ENCODE measurements around the gene SYCE1L. TPM values are rescaled to one million over a fixed set of nuclear protein-coding genes. Genes with fewer than 3 reads are reported as not detected.

Gene SYCE1L
- total and polyA plus RNA-seq, 4 donors: 0.51 to 0.69 TPM; not detected in 2

- Histone ChIP-seq H3K9ac (ENCODE audit: low read depth in 1 of 2, low read length in 2 of 2) (no peak overlapping the region), H3K36me3 (ENCODE audit: control insufficient read depth in 4 of 4, insufficient read depth in 3 of 4, low read depth in 1 of 4, low read length in 3 of 4) (no peaks in the 10 kb centered on the region), H3K9me3 (ENCODE audit: control insufficient read depth in 4 of 4, low read length in 3 of 4) (no peaks in the 10 kb centered on the region), H3K27me3 (ENCODE audit: control insufficient read depth in 4 of 4, insufficient read depth in 4 of 4, low read length in 3 of 4) (peaks cover 0 to 3% (median 0%) of the 10 kb centered on the region in 4 donors), H3K4me1 (ENCODE audit: control insufficient read depth in 4 of 4, insufficient read depth in 4 of 4, low read length in 3 of 4) (peaks cover 0 to 3% (median 2%) of the 10 kb centered on the region in 4 donors), H3K4me3 (ENCODE audit: low read depth in 1 of 3, low read length in 3 of 3) (no peak overlapping the region), H3K27ac (ENCODE audit: low read depth in 1 of 2, low read length in 2 of 2) (no peak overlapping the region)
- WGBS: 65% methylated on average over 9 of the region's 9 CpGs
- TF ChIP-seq RAD21 (IDR thresholded peaks at IDR 0.05) (no peak), RXRA (IDR thresholded peaks at IDR 0.05) (no peak), YY1 (IDR thresholded peaks at IDR 0.05) (no peak), SP1 (IDR thresholded peaks at IDR 0.05) (no peak)
- DNase-seq (ENCODE audit: low spot score): no peak
These were observed 34.8 kb downstream of the SYCE1L start for GRCh38 chr16:77233799-77234519.

- no peak for DNase-seq (ENCODE audit: low spot score)
- TF ChIP-seq EGR1 (IDR thresholded peaks at IDR 0.05; ENCODE audit: low read depth in 2 of 2) (no peak), RAD21 (IDR thresholded peaks at IDR 0.05) (no peak), HNF4G (IDR thresholded peaks at IDR 0.05) (no peak), FOXA2 (IDR thresholded peaks at IDR 0.05) (no peak), YY1 (IDR thresholded peaks at IDR 0.05) (no peak), FOXA1 (IDR thresholded peaks at IDR 0.05) (no peak), GABPA (IDR thresholded peaks at IDR 0.05 in 1 of 2, conservative IDR thresholded peaks at IDR 0.05 in 1 of 2) (no peak), NR2F2 (IDR thresholded peaks at IDR 0.05) (no peak), HNF4A (conservative IDR thresholded peaks at IDR 0.05) (no peak), MAX (IDR thresholded peaks at IDR 0.05) (no peak), CTCF (IDR thresholded peaks at IDR 0.05; ENCODE audit: low read depth, low read length, missing input control) (no peak), JUND (IDR thresholded peaks at IDR 0.05) (no peak), REST (IDR thresholded peaks at IDR 0.05) (no peak), TAF1 (conservative IDR thresholded peaks at IDR 0.05) (no peak)
These were observed 35.4 kb downstream of the SYCE1L start for GRCh38 chr16:77234611-77235010.

More at GRCh38 chr16:77234611-77235010, 35.4 kb downstream of the SYCE1L start:
- WGBS: 41% methylated on average over 11 of the region's 11 CpGs
- Histone ChIP-seq H3K9me3 (ENCODE audit: control insufficient read depth in 4 of 4, low read length in 3 of 4) (no peaks in the 10 kb centered on the region), H3K9ac (ENCODE audit: low read depth in 1 of 2, low read length in 2 of 2) (no peak overlapping the region), H3K4me1 (ENCODE audit: control insufficient read depth in 4 of 4, insufficient read depth in 4 of 4, low read length in 3 of 4) (peaks cover 0 to 3% (median 2%) of the 10 kb centered on the region in 4 donors), H3K4me3 (ENCODE audit: low read depth in 1 of 3, low read length in 3 of 3) (no peak overlapping the region), H3K27me3 (ENCODE audit: control insufficient read depth in 4 of 4, insufficient read depth in 4 of 4, low read length in 3 of 4) (peaks cover 0 to 3% (median 0%) of the 10 kb centered on the region in 4 donors), H3K27ac (ENCODE audit: low read depth in 1 of 2, low read length in 2 of 2) (no peak overlapping the region), H3K36me3 (ENCODE audit: control insufficient read depth in 4 of 4, insufficient read depth in 3 of 4, low read depth in 1 of 4, low read length in 3 of 4) (no peaks in the 10 kb centered on the region)
